Caco-2 (cell line): Measurements from ENCODE around the gene SMPD1. TPM values are rescaled to one million over a fixed set of nuclear protein-coding genes. Genes with fewer than 3 reads are reported as not detected.
A peak's percentile ranks its signal among the peaks of the same experiment; 100 is the strongest.

Experiments
- BruUV-seq: library from RNA; stranded (reverse); fragments of 400-500 nt; replicated peaks from 2 replicates; lab custom pipeline; 2021; lab: Mats Ljungman, UMichigan
- CTCF ChIA-PET: fragments of 300-600 bp; sonication (Branson Sonifier 250); formaldehyde crosslinking; loops from one replicate; lab custom pipeline; 2022; ENCODE audit warnings: antibody characterized with exemption; lab: Charles Lee
- POLR2A ChIA-PET: fragments of 300-600 bp; sonication (Branson Sonifier 250); formaldehyde crosslinking; loops from one replicate; lab custom pipeline; 2022; ENCODE audit warnings: antibody characterized with exemption; lab: Charles Lee
- DNase-seq, 2 experiments: peaks; one replicate each; pipeline versions ENCODE4 v3.0.0 to v3.0.0-alpha.2; 2020 to 2022
- H3K27me3 ChIP-seq: replicated peaks from 2 replicates; pipeline ENCODE4 v1.6.0; 2011; ENCODE audit warnings: low read length; ENCODE audit not compliant: control insufficient read depth, insufficient read depth
- H3K36me3 ChIP-seq: 2 replicates; pipeline ENCODE4 v1.5.1; 2011; ENCODE audit warnings: low read length; ENCODE audit not compliant: control insufficient read depth, insufficient read depth
- H3K4me1 ChIP-seq: fragments of 250-450 bp; sonication (Bioruptor Pico); 2 replicates; pipeline ENCODE4 v1.5.1; 2020; ENCODE audit warnings: mild to moderate bottlenecking
- H3K4me3 ChIP-seq: 2 replicates; pipeline ENCODE4 v1.5.1; 2011; ENCODE audit warnings: low read depth, mild to moderate bottlenecking, control low read depth, low read length
- H3K9me3 ChIP-seq: fragments of 250-450 bp; sonication (Bioruptor Pico); 2 replicates; pipeline ENCODE4 v1.5.1; 2020; ENCODE audit warnings: mild to moderate bottlenecking, moderate library complexity
- H3K27ac Mint-ChIP-seq: one replicate; pipeline ENCODE4 v1.8.0; 2022; ENCODE audit warnings: mixed read lengths; ENCODE audit not compliant: unreplicated experiment
- H3K27me3 Mint-ChIP-seq: one replicate; pipeline ENCODE4 v1.8.0; 2022; ENCODE audit warnings: mixed read lengths; ENCODE audit not compliant: insufficient read depth, unreplicated experiment
- H3K36me3 Mint-ChIP-seq: one replicate; pipeline ENCODE4 v1.8.0; 2022; ENCODE audit warnings: mild to moderate bottlenecking, mixed read lengths; ENCODE audit not compliant: insufficient read depth, unreplicated experiment
- H3K4me1 Mint-ChIP-seq: one replicate; pipeline ENCODE4 v1.8.0; 2022; ENCODE audit warnings: low read depth, mixed read lengths; ENCODE audit not compliant: unreplicated experiment
- H3K4me3 Mint-ChIP-seq: one replicate; pipeline ENCODE4 v1.8.0; 2022; ENCODE audit warnings: mild to moderate bottlenecking, moderate library complexity, mixed read lengths; ENCODE audit not compliant: unreplicated experiment
- H3K9me3 Mint-ChIP-seq: one replicate; pipeline ENCODE4 v1.8.0; 2022; ENCODE audit warnings: mixed read lengths; ENCODE audit not compliant: unreplicated experiment
- intact Hi-C: fragments of 100-400 bp; cut with micrococcal nuclease; formaldehyde crosslinking; loops from one replicate; pipeline ENCODE4 v1.10.0; 2022; ENCODE audit not compliant: unreplicated experiment
- total RNA-seq: library from RNA; stranded (reverse); gene quantifications from 2 replicates; pipeline ENCODE4 v1.2.3, GENCODE V29; 2022
- TF ChIP-seq, protein P1 (sequence below), 2 experiments: fragments of 200-600 bp in 1 of 2; IDR thresholded peaks; 1 replicate in 1 of 2; 2 replicates in 1 of 2; pipeline versions ENCODE4 v1.5.1 to v1.8.0; 2011 to 2022; ENCODE audit warnings: antibody characterized with exemption in 1 of 2, control low read depth in 1 of 2, inconsistent platforms in 1 of 2, low read depth in 1 of 2, low read length in 1 of 2, mild to moderate bottlenecking in 1 of 2, moderate library complexity in 1 of 2; ENCODE audit not compliant: insufficient read depth in 1 of 2, severe bottlenecking in 1 of 2, unreplicated experiment in 1 of 2

Gene SMPD1
- total RNA-seq, 1 experiment from 2014 or later: 41.9 TPM

DNA sequence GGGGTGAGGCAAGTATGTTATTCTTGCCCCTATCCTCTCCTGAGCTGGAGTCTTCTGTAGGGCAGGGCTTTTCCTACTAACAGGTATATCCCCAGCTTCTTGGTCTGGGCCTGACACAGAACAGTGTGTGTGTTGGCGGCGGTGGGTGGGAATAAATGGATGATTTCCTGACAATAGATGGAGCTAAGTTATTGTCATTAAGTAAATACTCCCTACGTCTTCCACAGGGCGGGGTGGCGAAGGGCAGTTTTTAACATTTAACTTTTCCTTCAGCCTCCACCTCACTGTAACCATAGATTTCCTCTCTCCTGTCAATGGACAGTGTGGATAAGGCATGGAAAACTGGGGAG lies 11.7 kb upstream of the SMPD1 start:
- ChIA-PET POLR2A (interaction anchor here (1.2 to 2.3 kb wide), 5 partner anchors 9 to 103 kb away, joined by 5 to 11 read pairs (median 6); partner anchors contain the start of genes APBB1, ARFIP2 and TIMM10B), CTCF (interaction anchor here (0.6 to 3.6 kb wide), 46 partner anchors 9 to 434 kb away, joined by 3 to 190 read pairs (median 8); partner anchors contain the start of genes APBB1, ARFIP2, CNGA4 and HPX)
- no peaks in the 10 kb centered on the region for H3K27me3 Mint-ChIP-seq
- H3K4me1 ChIP-seq: peaks cover 11% of the 10 kb centered on the region
- H3K36me3 Mint-ChIP-seq: no peaks in the 10 kb centered on the region
- no peak overlapping the region for H3K4me3 Mint-ChIP-seq
- intact Hi-C loops: no loop called here
- H3K4me1 Mint-ChIP-seq: peaks cover 10% of the 10 kb centered on the region
- no TSS peak for BruUV-seq
- TF ChIP-seq, protein P1, sequence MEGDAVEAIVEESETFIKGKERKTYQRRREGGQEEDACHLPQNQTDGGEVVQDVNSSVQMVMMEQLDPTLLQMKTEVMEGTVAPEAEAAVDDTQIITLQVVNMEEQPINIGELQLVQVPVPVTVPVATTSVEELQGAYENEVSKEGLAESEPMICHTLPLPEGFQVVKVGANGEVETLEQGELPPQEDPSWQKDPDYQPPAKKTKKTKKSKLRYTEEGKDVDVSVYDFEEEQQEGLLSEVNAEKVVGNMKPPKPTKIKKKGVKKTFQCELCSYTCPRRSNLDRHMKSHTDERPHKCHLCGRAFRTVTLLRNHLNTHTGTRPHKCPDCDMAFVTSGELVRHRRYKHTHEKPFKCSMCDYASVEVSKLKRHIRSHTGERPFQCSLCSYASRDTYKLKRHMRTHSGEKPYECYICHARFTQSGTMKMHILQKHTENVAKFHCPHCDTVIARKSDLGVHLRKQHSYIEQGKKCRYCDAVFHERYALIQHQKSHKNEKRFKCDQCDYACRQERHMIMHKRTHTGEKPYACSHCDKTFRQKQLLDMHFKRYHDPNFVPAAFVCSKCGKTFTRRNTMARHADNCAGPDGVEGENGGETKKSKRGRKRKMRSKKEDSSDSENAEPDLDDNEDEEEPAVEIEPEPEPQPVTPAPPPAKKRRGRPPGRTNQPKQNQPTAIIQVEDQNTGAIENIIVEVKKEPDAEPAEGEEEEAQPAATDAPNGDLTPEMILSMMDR (IDR thresholded peaks at IDR 0.05; ENCODE audit: insufficient read depth in 1 of 2, low read depth in 1 of 2, low read length in 1 of 2, severe bottlenecking in 1 of 2, unreplicated experiment in 1 of 2): no peak
- H3K36me3 ChIP-seq: no peaks in the 10 kb centered on the region
- no peak for DNase-seq
- H3K4me3 ChIP-seq: no peak overlapping the region
- H3K27me3 ChIP-seq: no peaks in the 10 kb centered on the region
- H3K9me3 Mint-ChIP-seq: no peaks in the 10 kb centered on the region
- no peak overlapping the region for H3K27ac Mint-ChIP-seq
- H3K9me3 ChIP-seq: no peaks in the 10 kb centered on the region

DNA sequence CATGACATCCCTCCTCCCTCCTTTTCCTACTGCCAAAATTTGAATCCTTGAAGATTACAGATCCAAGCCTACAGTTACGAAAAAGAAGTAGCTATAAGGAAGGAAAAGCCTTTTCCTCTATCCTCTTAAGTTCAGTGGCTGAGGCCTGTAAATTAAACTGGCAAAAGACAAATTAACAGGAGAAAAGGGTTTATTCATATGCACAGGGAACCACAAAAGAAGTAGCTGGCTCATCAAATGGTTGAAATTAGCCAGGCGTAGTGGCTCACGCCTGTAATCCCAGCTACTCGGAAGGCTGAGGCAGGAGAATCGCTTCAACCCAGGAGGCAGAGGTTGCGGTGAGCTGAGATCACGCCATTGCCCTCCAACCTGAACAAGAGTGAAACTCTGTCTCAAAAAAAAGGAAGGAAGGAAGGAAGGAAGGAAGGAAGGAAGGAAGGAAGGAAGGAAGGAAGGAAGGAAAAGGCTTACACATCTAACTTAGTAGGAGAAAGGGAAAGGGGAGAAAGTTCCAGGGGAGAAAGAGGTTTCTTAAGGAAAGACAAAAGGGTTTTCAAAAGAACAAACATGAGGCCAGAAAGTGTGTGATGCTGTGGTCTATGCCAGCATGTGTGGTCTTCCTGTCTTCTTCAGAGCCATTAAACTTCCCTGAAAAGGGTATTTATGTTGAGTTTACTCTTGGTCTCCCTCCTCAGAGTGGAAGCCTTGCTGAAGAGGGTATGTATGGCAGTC lies 5.1 kb upstream of the SMPD1 start:
- DNase-seq: no peak
- intact Hi-C loops: no loop called here
- peaks cover 43% of the 10 kb centered on the region for H3K4me1 Mint-ChIP-seq
- Histone ChIP-seq H3K27me3 (no peaks in the 10 kb centered on the region), H3K4me1 (peaks cover 35% of the 10 kb centered on the region), H3K9me3 (no peaks in the 10 kb centered on the region), H3K4me3 (no peak overlapping the region), H3K36me3 (no peaks in the 10 kb centered on the region)
- no peak overlapping the region for H3K4me3 Mint-ChIP-seq
- H3K36me3 Mint-ChIP-seq: peaks cover 5% of the 10 kb centered on the region
- TF ChIP-seq, protein P1 (IDR thresholded peaks at IDR 0.05; ENCODE audit: insufficient read depth in 1 of 2, low read depth in 1 of 2, low read length in 1 of 2, severe bottlenecking in 1 of 2, unreplicated experiment in 1 of 2): no peak
- H3K9me3 Mint-ChIP-seq: no peaks in the 10 kb centered on the region
- no peaks in the 10 kb centered on the region for H3K27me3 Mint-ChIP-seq
- BruUV-seq: no TSS peak
- no peak overlapping the region for H3K27ac Mint-ChIP-seq
- ChIA-PET CTCF (interaction anchor here (0.7 kb wide), 1 partner anchor 34 kb away, joined by 3 read pairs; the partner anchor contains the start of gene APBB1), POLR2A (no interaction called here)

DNA sequence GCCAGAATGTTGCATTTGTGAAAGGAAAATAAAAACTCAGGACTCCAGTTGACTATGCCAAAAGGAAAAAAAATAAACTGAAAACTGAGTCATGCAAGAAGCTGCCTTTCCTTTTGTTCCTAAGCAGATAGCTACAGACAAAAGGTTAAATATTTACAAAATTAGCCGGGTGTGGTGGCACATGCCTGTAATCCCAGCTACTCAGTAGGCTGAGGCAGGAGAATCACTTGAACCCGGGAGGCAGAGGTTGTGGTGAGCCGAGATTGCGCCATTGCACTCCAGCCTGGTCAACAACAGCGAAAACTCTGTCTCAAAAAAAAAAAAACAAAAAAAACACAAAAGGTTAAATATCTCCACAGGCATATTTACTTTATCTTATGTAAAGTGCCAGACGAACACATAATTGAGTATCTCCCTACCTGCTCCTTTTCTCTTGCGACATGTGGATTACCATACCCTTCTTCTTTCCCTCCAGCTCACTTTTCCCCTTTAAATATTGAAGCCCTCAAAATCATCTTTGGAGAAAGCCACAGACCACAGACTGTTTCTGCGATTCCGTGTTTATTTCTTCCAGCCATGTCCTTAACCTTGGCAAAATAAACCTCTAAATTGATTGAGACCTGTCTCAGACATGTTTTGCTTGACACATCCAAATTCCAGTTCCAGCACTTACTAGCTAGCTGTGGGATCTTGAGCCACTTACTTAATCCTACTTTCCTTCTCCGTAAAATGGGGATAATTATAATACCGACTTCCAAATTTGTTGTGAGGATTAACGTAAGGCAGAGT lies 2.3 kb upstream of the SMPD1 start:
- no peaks in the 10 kb centered on the region for H3K27me3 Mint-ChIP-seq
- peak; percentile 59 to 70 for DNase-seq
- H3K36me3 ChIP-seq: no peaks in the 10 kb centered on the region
- intact Hi-C loops: no loop called here
- H3K36me3 Mint-ChIP-seq: peaks cover 13% of the 10 kb centered on the region
- peak overlapping the region; percentile 68 for H3K4me3 Mint-ChIP-seq
- no peak overlapping the region for H3K4me3 ChIP-seq
- H3K4me1 ChIP-seq: peaks cover 28% of the 10 kb centered on the region
- no peaks in the 10 kb centered on the region for H3K27me3 ChIP-seq
- POLR2A ChIA-PET: interaction anchor here (0.6 to 1.6 kb wide), 4 partner anchors 9 to 93 kb away, joined by 3 to 11 read pairs (median 4); partner anchors contain the start of genes APBB1, ARFIP2 and TIMM10B
- TF ChIP-seq, protein P1 (IDR thresholded peaks at IDR 0.05; ENCODE audit: insufficient read depth in 1 of 2, low read depth in 1 of 2, low read length in 1 of 2, severe bottlenecking in 1 of 2, unreplicated experiment in 1 of 2): no peak
- no peaks in the 10 kb centered on the region for H3K9me3 Mint-ChIP-seq
- peaks cover 43% of the 10 kb centered on the region for H3K4me1 Mint-ChIP-seq
- BruUV-seq: no TSS peak
- H3K27ac Mint-ChIP-seq: peak overlapping the region; percentile 63
- no peaks in the 10 kb centered on the region for H3K9me3 ChIP-seq
- CTCF ChIA-PET: interaction anchor here (0.6 to 2.4 kb wide), 9 partner anchors 9 to 316 kb away, joined by 3 to 27 read pairs (median 5); partner anchors contain the start of gene APBB1
